Choroid plexus epithelial cell (primary cell): ENCODE measurements around the gene SSX2IP.
A peak's percentile ranks its signal among the peaks of the same experiment; 100 is the strongest.

Source experiments
- DNase-seq: peaks from one replicate; pipeline ENCODE4 v3.0.0-alpha.2; 2010; ENCODE audit warnings: low read depth
- H3K4me3 ChIP-seq: 2 replicates; pipeline ENCODE4 v1.5.1; 2011; ENCODE audit warnings: low read depth, mild to moderate bottlenecking, control low read depth, low read length, moderate library complexity
- CTCF ChIP-seq: conservative IDR thresholded peaks from 2 replicates; pipeline ENCODE4 v1.5.1; 2011; ENCODE audit warnings: low read depth, mild to moderate bottlenecking, control low read depth, inconsistent platforms, low read length, moderate library complexity

SSX2IP gene

GRCh38 chr1:84690397-84691121 is at the start of gene SSX2IP:
Gene SSX2IP, minus strand, starts transcription at chr1:84690461. Its CDS starts 19,242 bp downstream, at chr1:84671219.
- DNase-seq, result peak; percentile 97
- H3K4me3 ChIP-seq, result peak within 1 kb of the TSS; percentile 75
- no peak for TF ChIP-seq CTCF

GRCh38 chr1:84738237-84738636 is 48.0 kb upstream of the SSX2IP start:
- TF ChIP-seq CTCF, result no peak
- DNase-seq, result no peak
- no peak overlapping the region for H3K4me3 ChIP-seq

- no peak for DNase-seq
- no peak for TF ChIP-seq CTCF
Measured at GRCh38 chr1:84737590-84737989, 47.3 kb upstream of the SSX2IP start.

GRCh38 chr1:84736944-84737343 is 46.7 kb upstream of the SSX2IP start:
- no peak for DNase-seq

More at GRCh38 chr1:84737590-84737989, 47.3 kb upstream of the SSX2IP start:
- no peak overlapping the region for H3K4me3 ChIP-seq

GRCh38 chr1:84736445-84736844 is 46.2 kb upstream of the SSX2IP start:
- no peak for DNase-seq
- no peak for TF ChIP-seq CTCF
- no peak overlapping the region for H3K4me3 ChIP-seq

More at GRCh38 chr1:84736944-84737343, 46.7 kb upstream of the SSX2IP start:
- no peak overlapping the region for H3K4me3 ChIP-seq
- no peak for TF ChIP-seq CTCF

- no peak for DNase-seq
- no peak for TF ChIP-seq CTCF
- no peak overlapping the region for H3K4me3 ChIP-seq
Measured at GRCh38 chr1:84735483-84735882, 45.2 kb upstream of the SSX2IP start.

GRCh38 chr1:84732520-84732919 is 42.3 kb upstream of the SSX2IP start:
- DNase-seq, result no peak
- TF ChIP-seq CTCF, result no peak

More at GRCh38 chr1:84732520-84732919, 42.3 kb upstream of the SSX2IP start:
- H3K4me3 ChIP-seq, result no peak overlapping the region
